GM18907 (cell line): ENCODE data around the gene FKBP1B.
"Not testable (repeated sequence)": the region's sequence is repeated elsewhere in the genome, so short reads cannot be mapped to it uniquely, and the experiment has no call there.

Experiments
- ATAC-seq: cut with Tn5 transposase; IDR thresholded peaks from one replicate; pipeline ENCODE4 v1.9.1; 2021; ENCODE audit warnings: mild to moderate bottlenecking, moderate library complexity; ENCODE audit not compliant: unreplicated experiment

FKBP1B gene

GRCh38 chr2:24100732-24101131 lies 51.2 kb downstream of the FKBP1B start:
- ATAC-seq: not testable (repeated sequence)

- no peak for ATAC-seq
Observed at GRCh38 chr2:24101992-24102391, 52.5 kb downstream of the FKBP1B start.

- no peak for ATAC-seq
Observed at GRCh38 chr2:24102677-24103076, 53.1 kb downstream of the FKBP1B start.

GRCh38 chr2:24104110-24104650 lies 54.6 kb downstream of the FKBP1B start:
- ATAC-seq: no peak

- no peak for ATAC-seq
Observed at GRCh38 chr2:24104906-24105305, 55.4 kb downstream of the FKBP1B start.

- no peak for ATAC-seq
Observed at GRCh38 chr2:24105816-24106215, 56.3 kb downstream of the FKBP1B start.

GRCh38 chr2:24106786-24107185 lies 57.2 kb downstream of the FKBP1B start:
- ATAC-seq: no peak

GRCh38 chr2:24107336-24107735 lies 57.8 kb downstream of the FKBP1B start:
- ATAC-seq: no peak

GRCh38 chr2:24109431-24109830 lies 59.9 kb downstream of the FKBP1B start:
- not testable (repeated sequence) for ATAC-seq

- no peak for ATAC-seq
Observed at GRCh38 chr2:24110660-24111303, 61.2 kb downstream of the FKBP1B start.

- ATAC-seq: no peak
Observed at GRCh38 chr2:24111407-24111901, 61.9 kb downstream of the FKBP1B start.
